ENCODE data around the gene RNF220.

RNF220 gene

DNA sequence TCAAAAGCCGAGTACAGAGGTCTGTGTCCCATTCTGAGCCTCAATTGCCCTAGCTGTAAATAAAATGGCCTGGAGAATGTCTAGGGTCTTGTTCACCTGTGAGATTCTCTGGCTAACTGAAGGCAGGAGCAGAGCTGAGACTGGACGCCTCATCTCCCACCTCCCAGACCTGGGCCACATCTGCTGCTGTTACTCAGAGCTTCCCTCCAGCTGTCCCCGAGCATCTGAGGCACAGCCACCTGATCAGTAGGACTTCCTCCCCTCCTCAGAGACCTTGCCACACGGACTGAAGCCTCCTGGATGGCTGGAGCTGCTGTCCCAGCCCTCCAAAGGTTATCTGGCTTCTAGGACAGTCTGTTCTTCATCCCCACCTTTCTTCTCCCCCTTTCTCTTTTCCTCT is 206.8 kb downstream of the RNF220 start:
- peaks cover 5% of the 10 kb centered on the region for H3K4me1 ChIP-seq (ENCODE audit: control insufficient read depth, insufficient read depth, low read length)
- no peak overlapping the region for H3K4me3 ChIP-seq (ENCODE audit: low read length)
- no peaks in the 10 kb centered on the region for H3K36me3 ChIP-seq (ENCODE audit: control insufficient read depth, insufficient read depth, low read length)
- H3K9me3 ChIP-seq (ENCODE audit: control insufficient read depth, low read length): no peaks in the 10 kb centered on the region
- H3K9ac ChIP-seq (ENCODE audit: low read length): no peak overlapping the region
- H3K27me3 ChIP-seq (ENCODE audit: control insufficient read depth, insufficient read depth, low read length): peaks cover 39% of the 10 kb centered on the region

DNA sequence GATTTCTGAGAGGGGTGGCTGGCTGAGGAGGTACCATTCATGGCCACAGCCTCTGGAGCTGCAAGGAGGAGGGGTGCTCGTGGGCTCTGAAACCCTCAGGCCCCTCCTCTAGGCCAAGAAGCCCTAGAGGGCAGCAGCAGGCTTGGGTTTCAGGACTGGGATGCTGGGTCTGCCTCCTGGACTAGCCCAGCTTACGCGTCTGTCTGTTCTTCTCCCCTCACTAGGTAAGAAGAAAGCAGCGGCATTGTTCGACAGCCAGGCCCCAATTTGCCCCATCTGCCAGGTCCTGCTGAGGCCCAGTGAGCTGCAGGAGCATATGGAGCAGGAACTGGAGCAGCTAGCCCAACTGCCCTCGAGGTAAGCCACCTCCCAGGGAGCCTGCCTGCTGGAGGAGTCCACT is 208.9 kb downstream of the RNF220 start:
- H3K36me3 ChIP-seq (ENCODE audit: control insufficient read depth, insufficient read depth, low read length): no peaks in the 10 kb centered on the region
- H3K27me3 ChIP-seq (ENCODE audit: control insufficient read depth, insufficient read depth, low read length): peaks cover 60% of the 10 kb centered on the region

DNA sequence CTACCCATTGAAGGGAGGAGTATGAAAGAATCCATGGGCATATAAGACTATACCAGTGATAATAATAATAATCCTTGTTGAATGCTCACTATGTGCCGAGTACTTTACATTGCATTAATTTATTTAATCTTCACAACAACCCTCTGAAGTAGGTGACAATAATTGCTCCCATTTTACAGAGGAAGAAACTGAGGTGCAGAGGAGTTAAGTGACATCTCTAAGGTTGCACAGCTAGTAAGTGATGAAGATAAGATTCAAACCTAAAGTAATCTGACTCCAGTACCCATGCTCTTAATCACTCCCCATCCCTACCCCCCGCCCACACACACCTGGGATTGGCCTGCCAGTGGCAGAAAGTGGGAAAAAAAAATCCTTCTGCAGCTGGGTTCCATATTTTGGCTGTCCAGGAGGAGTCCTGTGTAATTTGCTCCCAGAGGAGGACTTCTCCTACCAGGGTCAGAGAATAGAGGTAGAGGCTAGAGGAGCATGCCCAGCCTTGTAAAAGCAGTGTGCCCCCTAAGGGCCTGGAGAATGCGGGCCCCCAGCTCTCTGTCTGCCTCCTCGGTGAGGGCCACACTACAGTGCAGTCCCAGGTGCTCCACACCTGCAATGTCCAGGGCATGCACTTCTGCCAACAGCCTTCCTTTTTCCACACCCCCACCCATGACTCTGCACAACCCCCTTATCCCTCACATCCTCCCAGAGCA is 211.4 kb downstream of the RNF220 start:
- H3K9ac ChIP-seq (ENCODE audit: low read length): no peak overlapping the region
- no peaks in the 10 kb centered on the region for H3K9me3 ChIP-seq (ENCODE audit: control insufficient read depth, low read length)
- no peaks in the 10 kb centered on the region for H3K36me3 ChIP-seq (ENCODE audit: control insufficient read depth, insufficient read depth, low read length)
- H3K4me1 ChIP-seq (ENCODE audit: control insufficient read depth, insufficient read depth, low read length): peaks cover 9% of the 10 kb centered on the region
- H3K27me3 ChIP-seq (ENCODE audit: control insufficient read depth, insufficient read depth, low read length): peaks cover 44% of the 10 kb centered on the region
- no peak overlapping the region for H3K4me3 ChIP-seq (ENCODE audit: low read length)

More for the DNA sequence above, 208.9 kb downstream of the RNF220 start:
- Histone ChIP-seq H3K9me3 (ENCODE audit: control insufficient read depth, low read length) (no peaks in the 10 kb centered on the region), H3K9ac (ENCODE audit: low read length) (no peak overlapping the region), H3K4me3 (ENCODE audit: low read length) (no peak overlapping the region), H3K4me1 (ENCODE audit: control insufficient read depth, insufficient read depth, low read length) (peaks cover 9% of the 10 kb centered on the region)

DNA sequence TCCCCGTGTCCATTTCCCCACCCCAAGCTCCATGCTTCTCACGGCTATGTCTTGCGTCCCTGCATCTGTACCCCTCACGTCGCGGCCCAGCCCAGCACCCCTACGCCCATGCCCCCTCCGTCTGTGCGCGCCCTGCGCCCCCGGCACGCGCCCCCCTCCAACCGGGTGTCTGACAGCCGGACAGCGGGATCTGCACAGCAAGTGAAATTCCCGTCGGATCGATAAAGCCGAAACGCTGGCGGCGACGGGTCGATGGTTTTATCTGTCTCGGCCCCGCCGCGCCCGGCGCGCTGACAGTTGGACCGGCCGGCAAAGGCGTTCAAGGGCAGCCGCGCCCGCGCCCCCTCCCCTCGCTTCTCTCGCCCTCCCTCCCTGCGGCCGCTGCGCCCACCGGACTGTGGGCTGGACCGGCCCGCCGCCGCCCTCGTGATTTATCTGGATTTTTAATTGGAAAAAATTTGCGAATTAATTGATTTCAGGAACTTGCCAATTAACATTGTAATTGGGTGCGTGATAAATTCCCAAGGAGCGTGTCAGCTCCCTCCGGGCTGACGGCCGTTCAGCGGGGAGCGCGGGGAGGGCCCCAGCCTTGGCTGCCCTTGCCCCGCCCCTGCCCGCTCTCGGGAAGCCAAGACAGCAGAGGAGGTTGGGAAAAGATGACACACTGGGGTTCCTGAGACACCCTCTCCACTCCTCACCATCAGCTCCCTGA is 212.1 kb downstream of the RNF220 start:
- Histone ChIP-seq H3K9ac (ENCODE audit: low read length) (no peak overlapping the region), H3K9me3 (ENCODE audit: control insufficient read depth, low read length) (no peaks in the 10 kb centered on the region), H3K4me3 (ENCODE audit: low read length) (no peak overlapping the region), H3K27me3 (ENCODE audit: control insufficient read depth, insufficient read depth, low read length) (peaks cover 44% of the 10 kb centered on the region), H3K36me3 (ENCODE audit: control insufficient read depth, insufficient read depth, low read length) (no peaks in the 10 kb centered on the region), H3K4me1 (ENCODE audit: control insufficient read depth, insufficient read depth, low read length) (peaks cover 9% of the 10 kb centered on the region)

DNA sequence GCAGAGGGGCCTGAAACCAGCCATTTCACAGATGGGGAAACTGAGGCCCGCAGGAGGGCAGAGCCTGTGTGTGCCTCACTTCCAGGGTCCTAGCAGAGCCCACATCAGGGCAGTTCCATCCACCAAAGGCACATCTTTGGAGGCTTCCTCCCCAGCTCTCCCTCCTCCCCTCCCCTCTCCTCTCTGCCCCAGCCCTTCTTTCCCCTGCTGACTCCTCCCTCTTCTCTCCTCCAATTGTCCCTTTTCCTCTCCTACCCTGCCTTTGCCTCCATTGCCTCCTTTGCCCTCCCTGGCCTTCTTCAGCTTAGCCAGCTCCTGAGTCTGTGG is 212.6 kb downstream of the RNF220 start:
- H3K9me3 ChIP-seq (ENCODE audit: control insufficient read depth, low read length): no peaks in the 10 kb centered on the region
- no peak overlapping the region for H3K4me3 ChIP-seq (ENCODE audit: low read length)
- H3K9ac ChIP-seq (ENCODE audit: low read length): no peak overlapping the region
- peaks cover 9% of the 10 kb centered on the region for H3K4me1 ChIP-seq (ENCODE audit: control insufficient read depth, insufficient read depth, low read length)
- peaks cover 44% of the 10 kb centered on the region for H3K27me3 ChIP-seq (ENCODE audit: control insufficient read depth, insufficient read depth, low read length)
- no peaks in the 10 kb centered on the region for H3K36me3 ChIP-seq (ENCODE audit: control insufficient read depth, insufficient read depth, low read length)

DNA sequence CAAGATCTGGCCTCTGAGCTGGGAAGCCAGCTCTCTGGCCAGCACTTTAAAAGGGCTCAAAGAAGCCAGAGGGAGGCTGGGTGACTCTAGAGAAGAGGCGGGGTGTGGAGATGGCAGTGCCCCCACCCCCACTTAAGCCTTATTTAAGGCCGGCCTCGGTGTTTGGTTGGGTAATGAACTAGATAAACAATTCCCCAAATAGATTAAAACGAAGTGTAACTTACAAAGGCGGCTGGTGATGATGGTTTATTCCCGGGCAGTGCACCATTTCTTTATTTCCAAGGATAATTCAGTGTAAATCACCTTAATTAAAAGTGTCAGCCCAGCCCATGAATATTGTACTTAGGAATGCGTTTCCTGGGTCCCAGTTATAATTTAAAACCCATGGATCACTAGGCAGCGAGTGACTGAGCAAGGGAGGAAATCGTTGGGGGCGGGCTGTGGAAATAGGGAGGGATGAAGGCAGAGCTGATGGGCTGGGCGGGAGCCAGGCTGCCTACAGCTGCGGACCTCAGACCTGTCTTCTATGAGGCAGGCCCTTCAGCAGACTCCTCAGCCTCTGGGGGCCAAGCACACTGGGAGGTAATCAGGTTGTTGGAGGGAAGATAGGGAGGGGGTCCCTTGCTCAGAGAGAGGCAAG is 214.3 kb downstream of the RNF220 start:
- H3K36me3 ChIP-seq (ENCODE audit: control insufficient read depth, insufficient read depth, low read length): no peaks in the 10 kb centered on the region
- no peak overlapping the region for H3K9ac ChIP-seq (ENCODE audit: low read length)
- H3K4me3 ChIP-seq (ENCODE audit: low read length): no peak overlapping the region
- no peaks in the 10 kb centered on the region for H3K9me3 ChIP-seq (ENCODE audit: control insufficient read depth, low read length)
- peaks cover 9% of the 10 kb centered on the region for H3K4me1 ChIP-seq (ENCODE audit: control insufficient read depth, insufficient read depth, low read length)
- H3K27me3 ChIP-seq (ENCODE audit: control insufficient read depth, insufficient read depth, low read length): peaks cover 40% of the 10 kb centered on the region

DNA sequence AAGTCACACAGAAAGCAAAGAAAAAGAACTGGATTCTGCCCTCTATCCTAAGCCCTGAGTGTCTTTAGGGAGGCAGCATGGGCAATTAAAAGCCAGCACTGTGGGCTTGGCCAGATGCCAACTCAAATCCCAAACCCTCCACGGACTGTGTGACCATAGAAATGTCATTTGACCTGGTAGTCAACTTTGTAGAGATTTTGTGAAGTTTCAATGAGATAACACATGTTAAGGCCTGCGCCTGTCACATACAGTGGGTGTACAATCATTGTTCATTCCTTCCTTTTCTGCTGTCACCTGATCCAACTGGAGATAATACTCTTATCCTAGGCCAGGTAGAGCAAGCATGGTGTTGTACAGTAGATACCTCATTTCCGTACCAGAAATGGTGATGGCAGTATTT is 215.0 kb downstream of the RNF220 start:
- Histone ChIP-seq H3K9me3 (ENCODE audit: control insufficient read depth, low read length) (no peaks in the 10 kb centered on the region), H3K9ac (ENCODE audit: low read length) (no peak overlapping the region), H3K4me1 (ENCODE audit: control insufficient read depth, insufficient read depth, low read length) (peaks cover 9% of the 10 kb centered on the region), H3K4me3 (ENCODE audit: low read length) (no peak overlapping the region), H3K27me3 (ENCODE audit: control insufficient read depth, insufficient read depth, low read length) (peaks cover 39% of the 10 kb centered on the region), H3K36me3 (ENCODE audit: control insufficient read depth, insufficient read depth, low read length) (no peaks in the 10 kb centered on the region)

DNA sequence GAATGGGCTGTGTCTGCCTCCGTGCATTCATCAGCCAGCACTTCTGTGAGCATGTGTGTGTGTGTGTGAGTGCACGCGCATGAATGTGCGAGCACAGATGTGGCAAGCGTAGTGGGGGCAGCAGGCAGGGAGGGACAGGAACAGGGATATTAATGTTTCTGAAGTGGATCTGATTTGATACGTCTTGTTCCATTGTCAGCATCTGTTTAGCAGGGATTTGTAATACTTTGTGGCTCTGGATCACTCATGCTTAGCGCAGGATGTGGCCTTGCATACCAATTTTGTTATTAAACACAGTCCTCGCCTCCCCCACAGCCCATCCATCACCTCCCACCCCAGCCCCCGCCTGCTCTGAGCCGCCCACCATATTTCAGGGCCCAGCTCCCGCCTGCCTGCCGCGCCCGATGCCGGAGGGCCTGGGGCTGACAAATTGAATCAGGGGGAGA is 216.8 kb downstream of the RNF220 start:
- Histone ChIP-seq H3K4me3 (ENCODE audit: low read length) (no peak overlapping the region), H3K27me3 (ENCODE audit: control insufficient read depth, insufficient read depth, low read length) (peaks cover 23% of the 10 kb centered on the region), H3K9ac (ENCODE audit: low read length) (no peak overlapping the region), H3K36me3 (ENCODE audit: control insufficient read depth, insufficient read depth, low read length) (no peaks in the 10 kb centered on the region), H3K4me1 (ENCODE audit: control insufficient read depth, insufficient read depth, low read length) (peaks cover 4% of the 10 kb centered on the region), H3K9me3 (ENCODE audit: control insufficient read depth, low read length) (no peaks in the 10 kb centered on the region)

DNA sequence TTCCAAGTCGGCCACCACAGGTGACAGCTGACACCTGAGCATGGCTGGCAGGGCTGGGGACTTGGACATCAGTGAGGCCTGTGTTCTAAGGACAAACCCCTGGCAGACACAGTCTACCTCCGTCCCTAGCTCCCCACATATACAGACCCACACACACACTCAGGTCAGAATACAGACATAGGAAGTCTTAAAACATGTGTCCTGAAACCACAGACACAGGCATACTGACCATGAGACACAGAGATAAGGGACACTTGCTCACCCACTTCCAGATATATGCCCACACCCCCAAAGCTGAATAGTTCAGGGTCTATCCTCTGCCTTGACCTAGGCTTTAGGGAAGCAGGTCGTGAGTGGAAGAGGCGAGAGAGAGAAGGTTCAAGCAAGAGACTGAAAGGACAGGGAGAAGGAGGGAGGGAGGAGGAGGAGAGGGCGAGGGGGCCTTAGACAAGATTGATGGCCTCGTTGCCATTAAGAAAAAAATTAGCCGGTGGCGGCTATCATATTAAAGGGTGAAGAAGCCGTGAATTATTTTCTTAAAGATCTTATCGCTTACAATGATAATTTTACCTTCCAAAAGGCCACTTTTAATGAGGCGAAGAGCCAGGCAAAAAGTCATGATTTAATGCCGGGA is 219.3 kb downstream of the RNF220 start:
- no peaks in the 10 kb centered on the region for H3K36me3 ChIP-seq (ENCODE audit: control insufficient read depth, insufficient read depth, low read length)
- no peak overlapping the region for H3K4me3 ChIP-seq (ENCODE audit: low read length)
- H3K4me1 ChIP-seq (ENCODE audit: control insufficient read depth, insufficient read depth, low read length): no peaks in the 10 kb centered on the region
- no peaks in the 10 kb centered on the region for H3K27me3 ChIP-seq (ENCODE audit: control insufficient read depth, insufficient read depth, low read length)
- H3K9ac ChIP-seq (ENCODE audit: low read length): no peak overlapping the region
- no peaks in the 10 kb centered on the region for H3K9me3 ChIP-seq (ENCODE audit: control insufficient read depth, low read length)

DNA sequence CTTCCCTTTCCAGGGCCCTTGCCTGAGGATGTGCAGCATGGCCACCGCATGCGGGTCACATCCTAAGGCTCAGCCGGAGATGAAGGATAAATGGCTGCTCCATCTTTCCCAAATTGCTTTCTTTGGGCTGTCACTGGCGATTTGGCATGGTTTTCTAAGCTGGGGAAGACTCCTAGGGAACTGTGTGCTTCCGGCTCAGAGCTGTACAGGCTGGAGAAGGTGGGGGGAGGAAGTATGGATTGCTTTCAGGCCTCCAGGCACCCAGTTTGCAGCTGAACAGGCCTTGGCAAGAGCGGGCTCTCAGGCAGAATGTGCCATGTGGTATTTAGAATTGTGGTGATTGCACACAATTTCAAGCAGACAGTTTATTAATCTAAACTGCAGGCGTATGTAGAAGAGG is 220.3 kb downstream of the RNF220 start:
- no peak overlapping the region for H3K9ac ChIP-seq (ENCODE audit: low read length)
- no peaks in the 10 kb centered on the region for H3K4me1 ChIP-seq (ENCODE audit: control insufficient read depth, insufficient read depth, low read length)

DNA sequence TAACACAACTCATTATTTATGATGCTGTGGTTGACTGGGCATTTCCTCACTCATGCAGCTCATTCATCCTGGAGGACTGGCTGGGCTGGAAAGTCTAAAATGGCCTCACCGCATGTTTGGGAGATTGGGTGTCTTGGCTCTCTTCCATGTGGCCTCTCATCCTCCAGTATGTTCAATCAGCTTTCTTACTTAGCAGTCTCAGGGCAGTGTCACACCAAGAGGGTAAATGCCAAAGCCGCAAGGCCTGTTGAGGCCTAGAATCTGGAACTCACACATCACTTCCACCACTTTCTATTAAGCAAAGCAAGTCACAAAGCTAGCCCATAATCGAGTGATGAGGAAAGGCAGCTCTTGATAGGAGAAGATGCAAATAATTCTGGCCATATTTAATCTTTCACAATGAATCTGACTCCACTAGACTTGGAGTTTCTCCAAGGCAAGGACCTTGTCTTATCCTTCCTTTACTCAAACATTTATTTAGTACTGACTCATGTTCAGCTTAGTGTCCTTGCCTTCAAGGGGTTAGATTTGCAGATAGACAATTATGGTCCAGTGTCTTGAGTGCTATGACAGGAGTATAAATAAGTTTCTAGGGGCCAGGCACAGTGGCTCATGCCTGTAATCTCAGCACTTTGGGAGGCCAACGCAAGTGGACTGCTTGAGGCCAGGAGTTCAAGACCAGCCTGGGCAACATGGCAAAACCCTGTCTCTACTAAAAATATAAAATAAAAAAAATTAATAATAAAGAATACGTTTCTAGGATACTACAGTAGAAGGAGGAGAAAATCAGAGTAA is 224.1 kb downstream of the RNF220 start:
- Histone ChIP-seq H3K27me3 (ENCODE audit: control insufficient read depth, insufficient read depth, low read length) (no peaks in the 10 kb centered on the region), H3K36me3 (ENCODE audit: control insufficient read depth, insufficient read depth, low read length) (peaks cover 2% of the 10 kb centered on the region), H3K9me3 (ENCODE audit: control insufficient read depth, low read length) (no peaks in the 10 kb centered on the region), H3K9ac (ENCODE audit: low read length) (no peak overlapping the region), H3K4me3 (ENCODE audit: low read length) (no peak overlapping the region), H3K4me1 (ENCODE audit: control insufficient read depth, insufficient read depth, low read length) (peaks cover 8% of the 10 kb centered on the region)

More for the DNA sequence above, 220.3 kb downstream of the RNF220 start:
- no peaks in the 10 kb centered on the region for H3K36me3 ChIP-seq (ENCODE audit: control insufficient read depth, insufficient read depth, low read length)
- no peaks in the 10 kb centered on the region for H3K9me3 ChIP-seq (ENCODE audit: control insufficient read depth, low read length)
- no peaks in the 10 kb centered on the region for H3K27me3 ChIP-seq (ENCODE audit: control insufficient read depth, insufficient read depth, low read length)
- no peak overlapping the region for H3K4me3 ChIP-seq (ENCODE audit: low read length)
